HepG2 (cell line): ENCODE measurements around the gene DNAL4. TPM values are rescaled to one million over a fixed set of nuclear protein-coding genes. Genes with fewer than 3 reads are reported as not detected.

Experiments used
- KLF15 ChIP-seq: sonication (generic); formaldehyde crosslinking; IDR thresholded peaks from 2 replicates; pipeline ENCODE4 v1.8.1; 2023; ENCODE audit warnings: borderline replicate concordance, mild to moderate bottlenecking, inconsistent platforms, missing genetic modification reagents, mixed read lengths
- MAFK ChIP-seq, 2 experiments: IDR thresholded peaks in 1 of 2; conservative IDR thresholded peaks in 1 of 2; 2 replicates each; pipeline ENCODE4 v1.6.1; 2011; ENCODE audit warnings: improper control_type of control experiment in 2 of 2, low read length in 2 of 2
- MBNL3 ChIP-seq: fragments of 250-450 bp; sonication (Bioruptor Pico); conservative IDR thresholded peaks from 2 replicates; pipeline ENCODE4 v1.8.0; 2022; ENCODE audit warnings: mild to moderate bottlenecking, inconsistent platforms
- NFATC3 ChIP-seq: sonication (generic); formaldehyde crosslinking; IDR thresholded peaks from 2 replicates; pipeline ENCODE4 v1.5.1; 2020; ENCODE audit warnings: mild to moderate bottlenecking, missing genetic modification reagents
- NFE2L1 ChIP-seq: sonication (generic); formaldehyde crosslinking; IDR thresholded peaks from 2 replicates; pipeline ENCODE4 v1.4.0; 2020; ENCODE audit warnings: missing genetic modification reagents, mild to moderate bottlenecking, borderline replicate concordance
- REL ChIP-seq: sonication (generic); formaldehyde crosslinking; conservative IDR thresholded peaks from 2 replicates; pipeline ENCODE4 v1.8.0; 2022; ENCODE audit warnings: mild to moderate bottlenecking, missing genetic modification reagents, moderate library complexity
- SRSF9 ChIP-seq: fragments of 200-400 bp; formaldehyde crosslinking; IDR thresholded peaks from 2 replicates; pipeline ENCODE4 v1.6.1; 2018; ENCODE audit warnings: borderline replicate concordance, mild to moderate bottlenecking, low read depth, low read length; ENCODE audit not compliant: insufficient read depth, poor library complexity, severe bottlenecking
- ZC3H4 ChIP-seq: sonication (generic); formaldehyde crosslinking; IDR thresholded peaks from 2 replicates; pipeline ENCODE4 v1.4.0; 2020; ENCODE audit warnings: missing genetic modification reagents, borderline replicate concordance
- ZKSCAN5 ChIP-seq: sonication (generic); formaldehyde crosslinking; IDR thresholded peaks from 2 replicates; pipeline ENCODE4 v1.5.1; 2020; ENCODE audit warnings: mild to moderate bottlenecking, missing genetic modification reagents
- ZMYM2 ChIP-seq: sonication (generic); formaldehyde crosslinking; IDR thresholded peaks from 2 replicates; pipeline ENCODE4 v1.8.0; 2022; ENCODE audit warnings: mild to moderate bottlenecking, missing genetic modification reagents
- ZNF10 ChIP-seq: sonication (generic); formaldehyde crosslinking; IDR thresholded peaks from 2 replicates; pipeline ENCODE4 v1.4.0; 2020; ENCODE audit warnings: mild to moderate bottlenecking, low read depth, missing genetic modification reagents, borderline replicate concordance
- ZNF205 ChIP-seq: IDR thresholded peaks from 2 replicates; pipeline ENCODE4 v1.6.1; 2018; ENCODE audit warnings: missing biosample characterization, missing genetic modification reagents
- ZNF547 ChIP-seq: sonication (generic); formaldehyde crosslinking; IDR thresholded peaks from 2 replicates; pipeline ENCODE4 v1.5.1; 2020; ENCODE audit warnings: mild to moderate bottlenecking, missing genetic modification reagents
- ZNF572 ChIP-seq: sonication (generic); formaldehyde crosslinking; IDR thresholded peaks from 2 replicates; pipeline ENCODE4 v1.5.1; 2020; ENCODE audit warnings: mild to moderate bottlenecking, missing genetic modification reagents
- ZNF761 ChIP-seq: sonication (generic); formaldehyde crosslinking; conservative IDR thresholded peaks from 2 replicates; pipeline ENCODE4 v1.4.0; 2020; ENCODE audit warnings: mild to moderate bottlenecking, missing genetic modification reagents
- polyA plus RNA-seq, 8 experiments: library from polyadenylated mRNA; depleted of rRNA in 3 of 8; stranded (reverse) in 7 of 8; unstranded in 1 of 8; fragments of >200 nt; fragmentation: Illumina TruSeq in 4 of 8; extraction: Trizol in 4 of 8; gene quantifications; 2 replicates each; pipeline versions ENCODE4 v1.2.1 to v1.2.3, GENCODE V29; 2011 to 2016; ENCODE audit warnings: low read depth in 4 of 8, missing spikeins in 1 of 8, mixed read lengths in 1 of 8; ENCODE audit not compliant: insufficient read depth in 1 of 8
- total RNA-seq, 5 experiments: library from RNA; depleted of rRNA; stranded (reverse); fragments of >200 nt; fragmentation: Illumina TruSeq; extraction: Trizol; gene quantifications; 2 replicates each; pipeline ENCODE4 v1.2.3, GENCODE V29; 2016; ENCODE audit warnings: low read depth in 1 of 5
- TF ChIP-seq, protein P1 (sequence below): sonication (generic); formaldehyde crosslinking; IDR thresholded peaks from 2 replicates; pipeline ENCODE4 v1.4.0; 2020; ENCODE audit warnings: missing genetic modification reagents
- TF ChIP-seq, protein P2 (sequence below): sonication (generic); formaldehyde crosslinking; IDR thresholded peaks from 2 replicates; pipeline ENCODE4 v1.4.0; 2020; ENCODE audit warnings: missing genetic modification reagents
- TF ChIP-seq, protein P3 (sequence below): sonication (generic); formaldehyde crosslinking; IDR thresholded peaks from 2 replicates; pipeline ENCODE4 v1.5.1; 2020; ENCODE audit warnings: missing genetic modification reagents, mild to moderate bottlenecking, borderline replicate concordance
- TF ChIP-seq, protein P4 (sequence below): sonication (generic); formaldehyde crosslinking; IDR thresholded peaks from 2 replicates; pipeline ENCODE4 v1.9.0; 2022; ENCODE audit warnings: missing genetic modification reagents, mild to moderate bottlenecking, borderline replicate concordance

Gene DNAL4
- total and polyA plus RNA-seq, 2 of the 13 experiments (the other 11 are each of a cell fraction or from before 2014, with no cell fraction given) = 8.0 to 10.7 TPM

DNA sequence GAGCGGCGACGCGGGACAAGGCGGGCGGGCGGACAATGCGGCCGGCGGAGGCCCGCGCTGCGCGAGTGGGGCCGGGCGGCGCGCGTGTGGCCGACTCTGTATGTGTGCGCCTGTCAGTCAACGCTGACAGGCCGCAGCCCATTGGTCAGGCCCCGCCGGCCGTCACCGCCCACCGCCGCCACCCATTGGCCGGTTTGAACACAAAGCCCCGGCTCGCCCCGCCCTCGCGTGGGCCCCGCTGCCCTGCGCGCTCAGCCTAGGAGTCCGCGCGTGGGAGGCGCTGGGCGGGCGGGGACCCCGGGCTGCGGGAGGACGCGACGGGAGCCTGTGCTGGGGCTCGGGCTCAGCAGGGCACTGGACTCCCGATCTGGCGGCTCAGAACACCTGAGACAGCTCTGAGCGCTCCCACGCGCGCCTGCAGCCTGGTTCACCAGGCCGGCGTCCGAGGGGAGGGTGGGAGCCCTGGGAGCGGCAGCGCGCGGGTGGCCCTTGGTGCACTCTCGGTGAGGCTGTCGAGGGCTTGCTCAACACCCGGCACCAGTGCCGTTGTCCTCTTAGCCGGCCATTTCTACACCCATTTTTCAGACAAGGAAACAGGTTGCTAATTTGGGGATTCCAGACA is 37.9 kb downstream of the DNAL4 start, which contains the start of gene SUN2 (continued):
- TF ChIP-seq, protein P1, sequence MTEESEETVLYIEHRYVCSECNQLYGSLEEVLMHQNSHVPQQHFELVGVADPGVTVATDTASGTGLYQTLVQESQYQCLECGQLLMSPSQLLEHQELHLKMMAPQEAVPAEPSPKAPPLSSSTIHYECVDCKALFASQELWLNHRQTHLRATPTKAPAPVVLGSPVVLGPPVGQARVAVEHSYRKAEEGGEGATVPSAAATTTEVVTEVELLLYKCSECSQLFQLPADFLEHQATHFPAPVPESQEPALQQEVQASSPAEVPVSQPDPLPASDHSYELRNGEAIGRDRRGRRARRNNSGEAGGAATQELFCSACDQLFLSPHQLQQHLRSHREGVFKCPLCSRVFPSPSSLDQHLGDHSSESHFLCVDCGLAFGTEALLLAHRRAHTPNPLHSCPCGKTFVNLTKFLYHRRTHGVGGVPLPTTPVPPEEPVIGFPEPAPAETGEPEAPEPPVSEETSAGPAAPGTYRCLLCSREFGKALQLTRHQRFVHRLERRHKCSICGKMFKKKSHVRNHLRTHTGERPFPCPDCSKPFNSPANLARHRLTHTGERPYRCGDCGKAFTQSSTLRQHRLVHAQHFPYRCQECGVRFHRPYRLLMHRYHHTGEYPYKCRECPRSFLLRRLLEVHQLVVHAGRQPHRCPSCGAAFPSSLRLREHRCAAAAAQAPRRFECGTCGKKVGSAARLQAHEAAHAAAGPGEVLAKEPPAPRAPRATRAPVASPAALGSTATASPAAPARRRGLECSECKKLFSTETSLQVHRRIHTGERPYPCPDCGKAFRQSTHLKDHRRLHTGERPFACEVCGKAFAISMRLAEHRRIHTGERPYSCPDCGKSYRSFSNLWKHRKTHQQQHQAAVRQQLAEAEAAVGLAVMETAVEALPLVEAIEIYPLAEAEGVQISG = no peak
- TF ChIP-seq, protein P2, sequence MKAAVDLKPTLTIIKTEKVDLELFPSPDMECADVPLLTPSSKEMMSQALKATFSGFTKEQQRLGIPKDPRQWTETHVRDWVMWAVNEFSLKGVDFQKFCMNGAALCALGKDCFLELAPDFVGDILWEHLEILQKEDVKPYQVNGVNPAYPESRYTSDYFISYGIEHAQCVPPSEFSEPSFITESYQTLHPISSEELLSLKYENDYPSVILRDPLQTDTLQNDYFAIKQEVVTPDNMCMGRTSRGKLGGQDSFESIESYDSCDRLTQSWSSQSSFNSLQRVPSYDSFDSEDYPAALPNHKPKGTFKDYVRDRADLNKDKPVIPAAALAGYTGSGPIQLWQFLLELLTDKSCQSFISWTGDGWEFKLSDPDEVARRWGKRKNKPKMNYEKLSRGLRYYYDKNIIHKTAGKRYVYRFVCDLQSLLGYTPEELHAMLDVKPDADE (CRISPR knock-in tag) = no peak
- TF ChIP-seq SRSF9 (no peak), MAFK (conservative IDR thresholded peaks at IDR 0.05 in 1 of 2, IDR thresholded peaks at IDR 0.05 in 1 of 2; ENCODE audit: low read length in 2 of 2) (no peak), ZNF572 (no peak), ZNF205 (peak; percentile 15; the same call in 1 of the 2 replicates), ZNF10 (no peak), ZC3H4 (CRISPR knock-in tag) (no peak), REL (CRISPR knock-in tag) (no peak), ZNF761 (CRISPR knock-in tag) (no peak), MBNL3 (CRISPR knock-in tag) (no peak), NFE2L1 (no peak), NFATC3 (no peak), ZMYM2 (CRISPR knock-in tag) (no peak), KLF15 (no peak), ZKSCAN5 (no peak), ZNF547 (no peak; the same call in 1 of the 2 replicates)
- TF ChIP-seq, protein P3, sequence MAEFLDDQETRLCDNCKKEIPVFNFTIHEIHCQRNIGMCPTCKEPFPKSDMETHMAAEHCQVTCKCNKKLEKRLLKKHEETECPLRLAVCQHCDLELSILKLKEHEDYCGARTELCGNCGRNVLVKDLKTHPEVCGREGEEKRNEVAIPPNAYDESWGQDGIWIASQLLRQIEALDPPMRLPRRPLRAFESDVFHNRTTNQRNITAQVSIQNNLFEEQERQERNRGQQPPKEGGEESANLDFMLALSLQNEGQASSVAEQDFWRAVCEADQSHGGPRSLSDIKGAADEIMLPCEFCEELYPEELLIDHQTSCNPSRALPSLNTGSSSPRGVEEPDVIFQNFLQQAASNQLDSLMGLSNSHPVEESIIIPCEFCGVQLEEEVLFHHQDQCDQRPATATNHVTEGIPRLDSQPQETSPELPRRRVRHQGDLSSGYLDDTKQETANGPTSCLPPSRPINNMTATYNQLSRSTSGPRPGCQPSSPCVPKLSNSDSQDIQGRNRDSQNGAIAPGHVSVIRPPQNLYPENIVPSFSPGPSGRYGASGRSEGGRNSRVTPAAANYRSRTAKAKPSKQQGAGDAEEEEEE (CRISPR knock-in tag) = no peak
- TF ChIP-seq, protein P4, sequence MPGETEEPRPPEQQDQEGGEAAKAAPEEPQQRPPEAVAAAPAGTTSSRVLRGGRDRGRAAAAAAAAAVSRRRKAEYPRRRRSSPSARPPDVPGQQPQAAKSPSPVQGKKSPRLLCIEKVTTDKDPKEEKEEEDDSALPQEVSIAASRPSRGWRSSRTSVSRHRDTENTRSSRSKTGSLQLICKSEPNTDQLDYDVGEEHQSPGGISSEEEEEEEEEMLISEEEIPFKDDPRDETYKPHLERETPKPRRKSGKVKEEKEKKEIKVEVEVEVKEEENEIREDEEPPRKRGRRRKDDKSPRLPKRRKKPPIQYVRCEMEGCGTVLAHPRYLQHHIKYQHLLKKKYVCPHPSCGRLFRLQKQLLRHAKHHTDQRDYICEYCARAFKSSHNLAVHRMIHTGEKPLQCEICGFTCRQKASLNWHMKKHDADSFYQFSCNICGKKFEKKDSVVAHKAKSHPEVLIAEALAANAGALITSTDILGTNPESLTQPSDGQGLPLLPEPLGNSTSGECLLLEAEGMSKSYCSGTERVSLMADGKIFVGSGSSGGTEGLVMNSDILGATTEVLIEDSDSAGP = peak; percentile 31; the same call in 1 of the 2 replicates
